ENCODE measurements around the gene VTCN1. TPM values are rescaled to one million over a fixed set of nuclear protein-coding genes. Genes with fewer than 3 reads are reported as not detected.

VTCN1 gene
- total RNA-seq, 2 donors from 2014 or later, result 4.0 to 7.8 TPM

GRCh38 chr1:117244971-117245370 is 34.2 kb upstream of the VTCN1 start:
- 33% methylated on average over 2 of the region's 2 CpGs for WGBS
- no peak for DNase-seq (ENCODE audit: low spot score)
- H3K27ac ChIP-seq, result no peak overlapping the region

GRCh38 chr1:117244306-117244705 is 33.6 kb upstream of the VTCN1 start:
- Histone ChIP-seq H3K4me3 (no peak overlapping the region), H3K36me3 (no peaks in the 10 kb centered on the region), H3K4me1 (replicated peaks) (no peaks in the 10 kb centered on the region), H3K27ac (no peak overlapping the region), H3K9me3 (no peaks in the 10 kb centered on the region), H3K27me3 (replicated peaks; ENCODE audit: insufficient read depth) (no peaks in the 10 kb centered on the region)
- 52% methylated on average over 2 of the region's 2 CpGs for WGBS
- DNase-seq (ENCODE audit: low spot score), result no peak
- intact Hi-C loops (cut with DNase I), result no loop called here
- no peak for TF ChIP-seq POLR2AphosphoS5 (IDR thresholded peaks at IDR 0.05)
- TF ChIP-seq POLR2A (IDR thresholded peaks at IDR 0.05), result no peak
- no peak for TF ChIP-seq CTCF (IDR thresholded peaks at IDR 0.05)

More at GRCh38 chr1:117244971-117245370, 34.2 kb upstream of the VTCN1 start:
- no peaks in the 10 kb centered on the region for H3K9me3 ChIP-seq
- H3K27me3 ChIP-seq (replicated peaks; ENCODE audit: insufficient read depth), result no peaks in the 10 kb centered on the region
- H3K36me3 ChIP-seq, result no peaks in the 10 kb centered on the region
- no peaks in the 10 kb centered on the region for H3K4me1 ChIP-seq (replicated peaks)
- TF ChIP-seq CTCF (IDR thresholded peaks at IDR 0.05) (no peak), POLR2AphosphoS5 (IDR thresholded peaks at IDR 0.05) (no peak), POLR2A (IDR thresholded peaks at IDR 0.05) (no peak)
- intact Hi-C loops (cut with DNase I), result no loop called here
- no peak overlapping the region for H3K4me3 ChIP-seq

- H3K9me3 ChIP-seq, result no peaks in the 10 kb centered on the region
- no peaks in the 10 kb centered on the region for H3K36me3 ChIP-seq
- no peak for DNase-seq (ENCODE audit: low spot score)
- H3K4me3 ChIP-seq, result no peak overlapping the region
- no peaks in the 10 kb centered on the region for H3K4me1 ChIP-seq (replicated peaks)
- 81% methylated on average over 3 of the region's 3 CpGs for WGBS
- TF ChIP-seq CTCF (IDR thresholded peaks at IDR 0.05), result no peak
- TF ChIP-seq POLR2A (IDR thresholded peaks at IDR 0.05), result no peak
- TF ChIP-seq POLR2AphosphoS5 (IDR thresholded peaks at IDR 0.05), result no peak
- no peaks in the 10 kb centered on the region for H3K27me3 ChIP-seq (replicated peaks; ENCODE audit: insufficient read depth)
- no peak overlapping the region for H3K27ac ChIP-seq
- intact Hi-C loops (cut with DNase I), result no loop called here
Measured at GRCh38 chr1:117241512-117241911, 30.8 kb upstream of the VTCN1 start.

GRCh38 chr1:117240547-117240946 is 29.8 kb upstream of the VTCN1 start:
- DNase-seq (ENCODE audit: low spot score), result no peak
- Histone ChIP-seq H3K4me3 (no peak overlapping the region), H3K27ac (no peak overlapping the region), H3K9me3 (no peaks in the 10 kb centered on the region), H3K36me3 (no peaks in the 10 kb centered on the region), H3K4me1 (replicated peaks) (no peaks in the 10 kb centered on the region), H3K27me3 (replicated peaks; ENCODE audit: insufficient read depth) (no peaks in the 10 kb centered on the region)
- WGBS, result 90% methylated on average over 4 of the region's 4 CpGs
- intact Hi-C loops (cut with DNase I), result no loop called here
- TF ChIP-seq CTCF (IDR thresholded peaks at IDR 0.05) (no peak), POLR2AphosphoS5 (IDR thresholded peaks at IDR 0.05) (no peak), POLR2A (IDR thresholded peaks at IDR 0.05) (no peak)

GRCh38 chr1:117239467-117239866 is 28.7 kb upstream of the VTCN1 start:
- Histone ChIP-seq H3K4me1 (replicated peaks) (no peaks in the 10 kb centered on the region), H3K27me3 (replicated peaks; ENCODE audit: insufficient read depth) (no peaks in the 10 kb centered on the region), H3K4me3 (no peak overlapping the region), H3K36me3 (no peaks in the 10 kb centered on the region), H3K9me3 (no peaks in the 10 kb centered on the region), H3K27ac (no peak overlapping the region)
- intact Hi-C loops (cut with DNase I), result no loop called here
- no peak for DNase-seq (ENCODE audit: low spot score)
- TF ChIP-seq POLR2A (IDR thresholded peaks at IDR 0.05) (no peak), CTCF (IDR thresholded peaks at IDR 0.05) (no peak), POLR2AphosphoS5 (IDR thresholded peaks at IDR 0.05) (no peak)

Measured in prostate gland (tissue), 2 donors.